ENCODE results near the gene PRR16.

DNA sequence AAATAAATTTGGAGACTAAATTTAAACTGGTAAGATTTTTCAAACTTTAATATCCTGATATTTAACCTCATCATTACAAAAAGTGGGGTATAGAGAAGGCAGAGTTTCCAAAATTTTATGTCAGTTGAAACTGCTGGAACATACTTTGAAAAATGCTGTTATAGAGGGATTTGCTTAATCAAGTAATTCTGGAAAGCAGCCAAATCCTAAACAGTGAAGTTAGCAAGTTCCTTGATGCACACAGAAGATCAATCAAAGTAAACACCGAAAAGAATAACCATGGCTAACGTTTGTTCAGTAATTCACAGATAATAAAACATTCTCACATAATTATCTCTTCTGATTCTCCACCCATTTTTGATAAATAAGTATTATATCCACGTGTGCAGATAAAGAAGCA is 8.1 kb upstream of the PRR16 start:
- no peak for TF ChIP-seq POLR2A (IDR thresholded peaks at IDR 0.05)
- TF ChIP-seq, protein P1, sequence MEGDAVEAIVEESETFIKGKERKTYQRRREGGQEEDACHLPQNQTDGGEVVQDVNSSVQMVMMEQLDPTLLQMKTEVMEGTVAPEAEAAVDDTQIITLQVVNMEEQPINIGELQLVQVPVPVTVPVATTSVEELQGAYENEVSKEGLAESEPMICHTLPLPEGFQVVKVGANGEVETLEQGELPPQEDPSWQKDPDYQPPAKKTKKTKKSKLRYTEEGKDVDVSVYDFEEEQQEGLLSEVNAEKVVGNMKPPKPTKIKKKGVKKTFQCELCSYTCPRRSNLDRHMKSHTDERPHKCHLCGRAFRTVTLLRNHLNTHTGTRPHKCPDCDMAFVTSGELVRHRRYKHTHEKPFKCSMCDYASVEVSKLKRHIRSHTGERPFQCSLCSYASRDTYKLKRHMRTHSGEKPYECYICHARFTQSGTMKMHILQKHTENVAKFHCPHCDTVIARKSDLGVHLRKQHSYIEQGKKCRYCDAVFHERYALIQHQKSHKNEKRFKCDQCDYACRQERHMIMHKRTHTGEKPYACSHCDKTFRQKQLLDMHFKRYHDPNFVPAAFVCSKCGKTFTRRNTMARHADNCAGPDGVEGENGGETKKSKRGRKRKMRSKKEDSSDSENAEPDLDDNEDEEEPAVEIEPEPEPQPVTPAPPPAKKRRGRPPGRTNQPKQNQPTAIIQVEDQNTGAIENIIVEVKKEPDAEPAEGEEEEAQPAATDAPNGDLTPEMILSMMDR (IDR thresholded peaks at IDR 0.05) = no peak
